ENCODE measurements around the gene NRAP. TPM values are rescaled to one million over a fixed set of nuclear protein-coding genes. Genes with fewer than 3 reads are reported as not detected.

The NRAP gene
- polyA plus RNA-seq, 1 donor (not counting 4 experiments of a cell fraction or from before 2014, with no cell fraction given) = not detected

GRCh38 chr10:113648478-113648877 lies 15.4 kb downstream of the NRAP start:
- Histone ChIP-seq H2AFZ (ENCODE audit: control insufficient read depth, low read length) (no peak overlapping the region), H3K4me2 (ENCODE audit: control insufficient read depth, extremely low read depth, insufficient read depth, low read depth, low read length) (no peak overlapping the region), H3K9me1 (ENCODE audit: control insufficient read depth, extremely low read depth, insufficient read depth, low read length) (no peaks in the 10 kb centered on the region), H4K20me1 (ENCODE audit: control insufficient read depth, extremely low read depth, insufficient read depth, low read length) (no peaks in the 10 kb centered on the region), H3K4me1 (ENCODE audit: control insufficient read depth, extremely low read depth, insufficient read depth, low read length) (no peaks in the 10 kb centered on the region), H3K36me3 (ENCODE audit: control insufficient read depth in 2 of 2, extremely low read depth in 1 of 2, insufficient read depth in 2 of 2, low read length in 2 of 2) (no peaks in the 10 kb centered on the region), H3K27ac (ENCODE audit: control insufficient read depth, insufficient read depth, low read length) (no peak overlapping the region), H3K9ac (ENCODE audit: control insufficient read depth, extremely low read depth, insufficient read depth, low read length) (no peak overlapping the region), H3K4me3 (ENCODE audit: control insufficient read depth in 2 of 3, extremely low read depth in 1 of 3, insufficient read depth in 2 of 3, low read depth in 1 of 3, low read length in 3 of 3) (no peak overlapping the region), H3K9me3 (ENCODE audit: control insufficient read depth, low read depth, low read length) (no peaks in the 10 kb centered on the region), H3K27me3 (ENCODE audit: control insufficient read depth, extremely low read depth, insufficient read depth, low read length) (no peaks in the 10 kb centered on the region), H3K79me2 (ENCODE audit: control insufficient read depth, insufficient read depth, low read length) (no peaks in the 10 kb centered on the region)
- FAIRE-seq = no peak
- DNase-seq (ENCODE audit: low read depth, low spot score) = no peak
- dilution Hi-C loops (cut with MboI; ENCODE audit: extremely low pct_ligation_motif_present, low sequenced_read_pairs) = no loop called here
- TF ChIP-seq CTCF (optimal IDR thresholded peaks at IDR 0.05 in 1 of 3, IDR thresholded peaks at IDR 0.05 in 1 of 3, conservative IDR thresholded peaks at IDR 0.05 in 1 of 3; ENCODE audit: extremely low read depth in 1 of 3, insufficient read depth in 2 of 3, low read length in 3 of 3) = no peak
- TF ChIP-seq EZH2 (IDR thresholded peaks at IDR 0.05; ENCODE audit: low read length) = no peak

GRCh38 chr10:113647812-113648211 lies 16.0 kb downstream of the NRAP start:
- FAIRE-seq = no peak
- H3K4me1 ChIP-seq (ENCODE audit: control insufficient read depth, extremely low read depth, insufficient read depth, low read length) = no peaks in the 10 kb centered on the region
- dilution Hi-C loops (cut with MboI; ENCODE audit: extremely low pct_ligation_motif_present, low sequenced_read_pairs) = no loop called here
- no peaks in the 10 kb centered on the region for H3K79me2 ChIP-seq (ENCODE audit: control insufficient read depth, insufficient read depth, low read length)
- H3K9me3 ChIP-seq (ENCODE audit: control insufficient read depth, low read depth, low read length) = no peaks in the 10 kb centered on the region
- no peaks in the 10 kb centered on the region for H3K36me3 ChIP-seq (ENCODE audit: control insufficient read depth in 2 of 2, extremely low read depth in 1 of 2, insufficient read depth in 2 of 2, low read length in 2 of 2)
- H3K27ac ChIP-seq (ENCODE audit: control insufficient read depth, insufficient read depth, low read length) = no peak overlapping the region
- H3K4me2 ChIP-seq (ENCODE audit: control insufficient read depth, extremely low read depth, insufficient read depth, low read depth, low read length) = no peak overlapping the region
- DNase-seq (ENCODE audit: low read depth, low spot score) = no peak
- H2AFZ ChIP-seq (ENCODE audit: control insufficient read depth, low read length) = no peak overlapping the region
- no peaks in the 10 kb centered on the region for H3K9me1 ChIP-seq (ENCODE audit: control insufficient read depth, extremely low read depth, insufficient read depth, low read length)
- H3K9ac ChIP-seq (ENCODE audit: control insufficient read depth, extremely low read depth, insufficient read depth, low read length) = no peak overlapping the region
- no peak for TF ChIP-seq CTCF (optimal IDR thresholded peaks at IDR 0.05 in 1 of 3, IDR thresholded peaks at IDR 0.05 in 1 of 3, conservative IDR thresholded peaks at IDR 0.05 in 1 of 3; ENCODE audit: extremely low read depth in 1 of 3, insufficient read depth in 2 of 3, low read length in 3 of 3)
- TF ChIP-seq EZH2 (IDR thresholded peaks at IDR 0.05; ENCODE audit: low read length) = no peak
- H3K4me3 ChIP-seq (ENCODE audit: control insufficient read depth in 2 of 3, extremely low read depth in 1 of 3, insufficient read depth in 2 of 3, low read depth in 1 of 3, low read length in 3 of 3) = no peak overlapping the region
- H3K27me3 ChIP-seq (ENCODE audit: control insufficient read depth, extremely low read depth, insufficient read depth, low read length) = no peaks in the 10 kb centered on the region
- no peaks in the 10 kb centered on the region for H4K20me1 ChIP-seq (ENCODE audit: control insufficient read depth, extremely low read depth, insufficient read depth, low read length)
